H9 (cell line): ENCODE measurements around the gene YAF2. TPM values are rescaled to one million over a fixed set of nuclear protein-coding genes. Genes with fewer than 3 reads are reported as not detected.

Experiments used
- DNase-seq: peaks from one replicate; pipeline ENCODE4 v3.0.0-alpha.2; 2017
- H2AFZ ChIP-seq: one replicate; pipeline ENCODE4 v1.6.1; 2013; ENCODE audit warnings: mild to moderate bottlenecking, low read length, control low read depth, moderate library complexity
- H2AK5ac ChIP-seq: 2 replicates; pipeline ENCODE4 v1.6.1; 2013; ENCODE audit warnings: low read length, control low read depth, mixed read lengths; ENCODE audit not compliant: insufficient read length
- H2BK120ac ChIP-seq: one replicate; pipeline ENCODE4 v1.6.1; 2013; ENCODE audit warnings: low read depth, mild to moderate bottlenecking, low read length, control low read depth, inconsistent platforms; ENCODE audit not compliant: poor library complexity, severe bottlenecking
- H2BK12ac ChIP-seq: 2 replicates; pipeline ENCODE4 v1.6.1; 2013; ENCODE audit warnings: low read length, control low read depth, mixed read lengths, low read depth; ENCODE audit not compliant: insufficient read length
- H2BK15ac ChIP-seq: 2 replicates; pipeline ENCODE4 v1.6.1; 2013; ENCODE audit warnings: low read depth, low read length, control low read depth
- H2BK20ac ChIP-seq: one replicate; pipeline ENCODE4 v1.6.1; 2013; ENCODE audit warnings: low read depth, mild to moderate bottlenecking, low read length, control low read depth, inconsistent platforms; ENCODE audit not compliant: poor library complexity, severe bottlenecking
- H2BK5ac ChIP-seq: 2 replicates; pipeline ENCODE4 v1.6.1; 2013; ENCODE audit warnings: low read length, control low read depth, mixed read lengths; ENCODE audit not compliant: insufficient read length
- H3K14ac ChIP-seq: 2 replicates; pipeline ENCODE4 v1.6.1; 2013; ENCODE audit warnings: low read length, control low read depth; ENCODE audit not compliant: insufficient read depth
- H3K18ac ChIP-seq: 2 replicates; pipeline ENCODE4 v1.6.1; 2013; ENCODE audit warnings: low read depth, mild to moderate bottlenecking, mixed read lengths, low read length, control low read depth; ENCODE audit not compliant: insufficient read length
- H3K23ac ChIP-seq: 2 replicates; pipeline ENCODE4 v1.6.1; 2013; ENCODE audit warnings: low read length, control low read depth, mixed read lengths, low read depth; ENCODE audit not compliant: insufficient read length
- H3K23me2 ChIP-seq: 2 replicates; pipeline ENCODE4 v1.6.1; 2013; ENCODE audit warnings: low read depth, mild to moderate bottlenecking, mixed read lengths, low read length, control low read depth; ENCODE audit not compliant: insufficient read length, poor library complexity, severe bottlenecking
- H3K27ac ChIP-seq: 2 replicates; pipeline ENCODE4 v1.5.1; 2013; ENCODE audit warnings: low read length, control low read depth, mixed read lengths, low read depth; ENCODE audit not compliant: insufficient read length
- H3K27me3 ChIP-seq: 2 replicates; pipeline ENCODE4 v1.6.1; 2013; ENCODE audit warnings: low read length, control low read depth, inconsistent platforms; ENCODE audit not compliant: insufficient read depth
- H3K4ac ChIP-seq: 2 replicates; pipeline ENCODE4 v1.6.1; 2013; ENCODE audit warnings: low read depth, mild to moderate bottlenecking, control low read depth, inconsistent platforms, low read length, moderate library complexity
- H3K4me1 ChIP-seq: 2 replicates; pipeline ENCODE4 v1.6.1; 2013; ENCODE audit warnings: low read length, control low read depth, inconsistent platforms; ENCODE audit not compliant: insufficient read depth
- H3K4me2 ChIP-seq: 2 replicates; pipeline ENCODE4 v1.6.1; 2013; ENCODE audit warnings: low read length, control low read depth, mixed read lengths; ENCODE audit not compliant: insufficient read length, insufficient read depth
- H3K56ac ChIP-seq: 2 replicates; pipeline ENCODE4 v1.6.1; 2013; ENCODE audit warnings: low read depth, mild to moderate bottlenecking, mixed read lengths, low read length, control low read depth; ENCODE audit not compliant: insufficient read length
- H3K79me1 ChIP-seq: 2 replicates; pipeline ENCODE4 v1.6.1; 2013; ENCODE audit warnings: low read depth, mild to moderate bottlenecking, moderate library complexity, low read length, control low read depth, inconsistent platforms; ENCODE audit not compliant: insufficient read depth, poor library complexity, severe bottlenecking
- H3K79me2 ChIP-seq: 2 replicates; pipeline ENCODE4 v1.6.1; 2013; ENCODE audit warnings: low read length, control low read depth, inconsistent platforms; ENCODE audit not compliant: insufficient read depth
- H3K9ac ChIP-seq: 2 replicates; pipeline ENCODE4 v1.6.1; 2013; ENCODE audit warnings: low read length, control low read depth, mixed read lengths; ENCODE audit not compliant: insufficient read length; ENCODE audit errors: extremely low read depth
- H3K9me3 ChIP-seq: one replicate; pipeline ENCODE4 v1.6.1; 2013; ENCODE audit warnings: low read depth, low read length, inconsistent platforms; ENCODE audit not compliant: control insufficient read depth
- H3T11ph ChIP-seq: one replicate; pipeline ENCODE4 v1.6.1; 2013; ENCODE audit warnings: mild to moderate bottlenecking, low read length, control low read depth, inconsistent platforms
- H4K20me1 ChIP-seq: one replicate; pipeline ENCODE4 v1.6.1; 2013; ENCODE audit not compliant: control insufficient read depth, insufficient read length, insufficient read depth
- H4K5ac ChIP-seq: 2 replicates; pipeline ENCODE4 v1.6.1; 2013; ENCODE audit warnings: low read depth, mild to moderate bottlenecking, mixed read lengths, low read length, control low read depth; ENCODE audit not compliant: insufficient read length
- H4K8ac ChIP-seq: replicated peaks from 2 replicates; pipeline ENCODE4 v1.6.1; 2013; ENCODE audit warnings: low read length, control low read depth, mixed read lengths, low read depth; ENCODE audit not compliant: insufficient read length
- H4K91ac ChIP-seq: 2 replicates; pipeline ENCODE4 v1.6.1; 2013; ENCODE audit warnings: low read depth, mild to moderate bottlenecking, moderate library complexity, mixed read lengths, low read length, control low read depth; ENCODE audit not compliant: insufficient read length
- H3K27ac Mint-ChIP-seq, 3 experiments: 2 replicates in 2 of 3; 3 replicates in 1 of 3; pipeline ENCODE4 v1.8.0; 2020 to 2021; ENCODE audit warnings: mixed read lengths in 3 of 3, mild to moderate bottlenecking in 1 of 3, moderate library complexity in 1 of 3
- H3K27me3 Mint-ChIP-seq: 2 replicates; pipeline ENCODE4 v1.8.0; 2021; ENCODE audit warnings: low read depth, mild to moderate bottlenecking, moderate library complexity, mixed read lengths
- H3K36me3 Mint-ChIP-seq, 3 experiments: 2 replicates in 2 of 3; 3 replicates in 1 of 3; pipeline ENCODE4 v1.8.0; 2020 to 2021; ENCODE audit warnings: low read depth in 3 of 3, mixed read lengths in 3 of 3; ENCODE audit not compliant: insufficient read depth in 1 of 3
- H3K4me1 Mint-ChIP-seq, 2 experiments: 2 replicates each; pipeline ENCODE4 v1.8.0; 2020; ENCODE audit warnings: mixed read lengths in 2 of 2
- H3K4me3 Mint-ChIP-seq, 2 experiments: 2 replicates in 1 of 2; 3 replicates in 1 of 2; pipeline ENCODE4 v1.8.0; 2020 to 2021; ENCODE audit warnings: mild to moderate bottlenecking in 2 of 2, mixed read lengths in 2 of 2, moderate library complexity in 1 of 2
- H3K9me3 Mint-ChIP-seq, 2 experiments: 2 replicates in 1 of 2; 3 replicates in 1 of 2; pipeline ENCODE4 v1.8.0; 2020; ENCODE audit warnings: mild to moderate bottlenecking in 2 of 2, mixed read lengths in 2 of 2, moderate library complexity in 1 of 2
- WGBS: extraction: QIAGEN DNeasy Blood & Tissue Kit; methylation state at CpG from one replicate; pipeline ENCODE4 v1.1.7; 2013; ENCODE audit warnings: missing lambda C conversion rate, low lambda C conversion rate, mixed read lengths; ENCODE audit not compliant: insufficient read length; ENCODE audit errors: extremely low coverage; 5-methylcytosine and 5-hydroxymethylcytosine counted together
- total RNA-seq: library from RNA; stranded (reverse); gene quantifications from 2 replicates; pipeline ENCODE4 v1.2.1, GENCODE V29; 2021
- TF ChIP-seq, protein P1 (sequence below): fragments of 200-600 bp; sonication (generic); conservative IDR thresholded peaks from 3 replicates; pipeline ENCODE4 v1.8.0; 2021; ENCODE audit warnings: antibody characterized with exemption, mild to moderate bottlenecking

The YAF2 gene
- total RNA-seq, 1 experiment from 2014 or later = 1.9 TPM

GRCh38 chr12:42277396-42278127 lies 39.5 kb upstream of the YAF2 start:
- Histone ChIP-seq H3K56ac (no peak overlapping the region), H4K91ac (no peak overlapping the region), H2BK5ac (no peak overlapping the region), H3T11ph (no peak overlapping the region), H2AFZ (no peak overlapping the region), H2BK20ac (no peak overlapping the region), H3K4ac (no peak overlapping the region), H3K4me1 (no peaks in the 10 kb centered on the region), H2BK15ac (no peak overlapping the region), H3K27me3 (no peaks in the 10 kb centered on the region), H3K4me2 (no peak overlapping the region), H4K8ac (no peak overlapping the region), H4K20me1 (no peaks in the 10 kb centered on the region), H3K23me2 (no peaks in the 10 kb centered on the region), H3K79me2 (no peaks in the 10 kb centered on the region), H3K14ac (no peak overlapping the region), H3K18ac (no peak overlapping the region), H2BK12ac (no peak overlapping the region), H3K27ac (no peak overlapping the region), H2BK120ac (no peak overlapping the region), H3K79me1 (no peaks in the 10 kb centered on the region), H3K23ac (no peak overlapping the region), H3K9ac (no peak overlapping the region), H2AK5ac (no peak overlapping the region), H4K5ac (no peak overlapping the region), H3K9me3 (no peaks in the 10 kb centered on the region)
- Mint-ChIP-seq H3K36me3 (no peaks in the 10 kb centered on the region), H3K27ac (no peak overlapping the region), H3K4me1 (peaks cover 4 to 5% of the 10 kb centered on the region in 2 experiments), H3K27me3 (peaks cover 26% of the 10 kb centered on the region), H3K4me3 (no peak overlapping the region), H3K9me3 (peaks cover 0 to 2% of the 10 kb centered on the region in 2 experiments; a peak in 3 of 5 replicates)
- TF ChIP-seq, protein P1, sequence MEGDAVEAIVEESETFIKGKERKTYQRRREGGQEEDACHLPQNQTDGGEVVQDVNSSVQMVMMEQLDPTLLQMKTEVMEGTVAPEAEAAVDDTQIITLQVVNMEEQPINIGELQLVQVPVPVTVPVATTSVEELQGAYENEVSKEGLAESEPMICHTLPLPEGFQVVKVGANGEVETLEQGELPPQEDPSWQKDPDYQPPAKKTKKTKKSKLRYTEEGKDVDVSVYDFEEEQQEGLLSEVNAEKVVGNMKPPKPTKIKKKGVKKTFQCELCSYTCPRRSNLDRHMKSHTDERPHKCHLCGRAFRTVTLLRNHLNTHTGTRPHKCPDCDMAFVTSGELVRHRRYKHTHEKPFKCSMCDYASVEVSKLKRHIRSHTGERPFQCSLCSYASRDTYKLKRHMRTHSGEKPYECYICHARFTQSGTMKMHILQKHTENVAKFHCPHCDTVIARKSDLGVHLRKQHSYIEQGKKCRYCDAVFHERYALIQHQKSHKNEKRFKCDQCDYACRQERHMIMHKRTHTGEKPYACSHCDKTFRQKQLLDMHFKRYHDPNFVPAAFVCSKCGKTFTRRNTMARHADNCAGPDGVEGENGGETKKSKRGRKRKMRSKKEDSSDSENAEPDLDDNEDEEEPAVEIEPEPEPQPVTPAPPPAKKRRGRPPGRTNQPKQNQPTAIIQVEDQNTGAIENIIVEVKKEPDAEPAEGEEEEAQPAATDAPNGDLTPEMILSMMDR = no peak
- no CpG with 5 or more reads among the region's 6 CpGs for WGBS
- DNase-seq = no peak
